Nephron (organoid): ENCODE data around the gene TMSB10.
A peak's percentile ranks its signal among the peaks of the same experiment; 100 is the strongest.

ENCODE experiments used
- H3K27ac Mint-ChIP-seq, 3 experiments: 2 replicates each; pipeline ENCODE4 v1.8.0; 2020; ENCODE audit warnings: mixed read lengths in 3 of 3, mild to moderate bottlenecking in 2 of 3, moderate library complexity in 1 of 3
- H3K27me3 Mint-ChIP-seq: 2 replicates; pipeline ENCODE4 v1.8.0; 2021; ENCODE audit warnings: low read depth, mild to moderate bottlenecking, moderate library complexity, mixed read lengths
- H3K36me3 Mint-ChIP-seq: 2 replicates; pipeline ENCODE4 v1.8.0; 2020; ENCODE audit warnings: low read depth, mixed read lengths
- H3K4me1 Mint-ChIP-seq: 2 replicates; pipeline ENCODE4 v1.8.0; 2020; ENCODE audit warnings: mixed read lengths
- H3K4me3 Mint-ChIP-seq, 3 experiments: 2 replicates each; pipeline ENCODE4 v1.8.0; 2020; ENCODE audit warnings: mild to moderate bottlenecking in 3 of 3, mixed read lengths in 3 of 3, moderate library complexity in 2 of 3
- H3K9me3 Mint-ChIP-seq: 2 replicates; pipeline ENCODE4 v1.8.0; 2020; ENCODE audit warnings: mixed read lengths
- TF ChIP-seq, protein P1 (sequence below), 3 experiments: fragments of 200-600 bp; sonication (generic); IDR thresholded peaks; one replicate each; pipeline ENCODE4 v1.5.0; 2021; ENCODE audit warnings: antibody characterized with exemption in 3 of 3; ENCODE audit not compliant: unreplicated experiment in 3 of 3

The TMSB10 gene

GRCh38 chr2:84918430-84918829, 13.0 kb downstream of the TMSB10 start:
- TF ChIP-seq, protein P1, sequence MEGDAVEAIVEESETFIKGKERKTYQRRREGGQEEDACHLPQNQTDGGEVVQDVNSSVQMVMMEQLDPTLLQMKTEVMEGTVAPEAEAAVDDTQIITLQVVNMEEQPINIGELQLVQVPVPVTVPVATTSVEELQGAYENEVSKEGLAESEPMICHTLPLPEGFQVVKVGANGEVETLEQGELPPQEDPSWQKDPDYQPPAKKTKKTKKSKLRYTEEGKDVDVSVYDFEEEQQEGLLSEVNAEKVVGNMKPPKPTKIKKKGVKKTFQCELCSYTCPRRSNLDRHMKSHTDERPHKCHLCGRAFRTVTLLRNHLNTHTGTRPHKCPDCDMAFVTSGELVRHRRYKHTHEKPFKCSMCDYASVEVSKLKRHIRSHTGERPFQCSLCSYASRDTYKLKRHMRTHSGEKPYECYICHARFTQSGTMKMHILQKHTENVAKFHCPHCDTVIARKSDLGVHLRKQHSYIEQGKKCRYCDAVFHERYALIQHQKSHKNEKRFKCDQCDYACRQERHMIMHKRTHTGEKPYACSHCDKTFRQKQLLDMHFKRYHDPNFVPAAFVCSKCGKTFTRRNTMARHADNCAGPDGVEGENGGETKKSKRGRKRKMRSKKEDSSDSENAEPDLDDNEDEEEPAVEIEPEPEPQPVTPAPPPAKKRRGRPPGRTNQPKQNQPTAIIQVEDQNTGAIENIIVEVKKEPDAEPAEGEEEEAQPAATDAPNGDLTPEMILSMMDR (IDR thresholded peaks at IDR 0.05; ENCODE audit: unreplicated experiment in 3 of 3): no peak
- Mint-ChIP-seq H3K36me3 (no peaks in the 10 kb centered on the region), H3K27ac (no peak overlapping the region), H3K27me3 (no peaks in the 10 kb centered on the region), H3K4me3 (no peak overlapping the region), H3K4me1 (peaks cover 19% of the 10 kb centered on the region), H3K9me3 (no peaks in the 10 kb centered on the region)

- TF ChIP-seq, protein P1 (IDR thresholded peaks at IDR 0.05; ENCODE audit: unreplicated experiment in 3 of 3): no peak
- H3K36me3 Mint-ChIP-seq: no peaks in the 10 kb centered on the region
- no peaks in the 10 kb centered on the region for H3K9me3 Mint-ChIP-seq
- H3K27me3 Mint-ChIP-seq: no peaks in the 10 kb centered on the region
- H3K4me1 Mint-ChIP-seq: peaks cover 24% of the 10 kb centered on the region
- peak overlapping the region in 2 of 3 experiments; percentile 7 to 8 for H3K4me3 Mint-ChIP-seq
- H3K27ac Mint-ChIP-seq: peak overlapping the region; percentile 8 to 80 (median 72)
Observed at GRCh38 chr2:84919885-84920580, 14.6 kb downstream of the TMSB10 start.

DNA sequence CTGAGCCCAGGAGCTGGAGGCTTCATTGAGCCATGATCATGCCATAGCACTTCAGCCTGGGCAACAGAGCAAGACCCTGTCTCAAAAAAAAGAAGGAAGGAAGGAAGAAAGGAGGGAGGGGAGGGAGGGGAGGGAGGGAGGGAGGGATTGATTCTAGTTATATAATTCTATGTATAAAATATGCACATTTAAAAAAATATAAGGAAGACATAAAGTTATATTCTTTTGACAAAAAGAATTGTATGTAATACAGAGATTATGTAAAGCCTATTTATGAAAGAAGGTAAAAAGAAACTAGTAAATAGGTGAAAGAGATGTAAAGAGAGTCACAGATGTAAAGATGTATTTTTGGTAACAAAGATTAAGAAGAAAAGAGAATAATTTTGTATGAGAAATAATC, 17.6 kb downstream of the TMSB10 start:
- H3K36me3 Mint-ChIP-seq: no peaks in the 10 kb centered on the region
- H3K27me3 Mint-ChIP-seq: peaks cover 13% of the 10 kb centered on the region
- H3K27ac Mint-ChIP-seq: no peak overlapping the region
- TF ChIP-seq, protein P1 (IDR thresholded peaks at IDR 0.05; ENCODE audit: unreplicated experiment in 3 of 3): no peak
- H3K4me1 Mint-ChIP-seq: peaks cover 37% of the 10 kb centered on the region
- no peak overlapping the region for H3K4me3 Mint-ChIP-seq
- H3K9me3 Mint-ChIP-seq: no peaks in the 10 kb centered on the region

GRCh38 chr2:84924173-84925106, 19.0 kb downstream of the TMSB10 start:
- Mint-ChIP-seq H3K27me3 (peaks cover 13% of the 10 kb centered on the region), H3K4me3 (no peak overlapping the region), H3K4me1 (peaks cover 34% of the 10 kb centered on the region), H3K36me3 (no peaks in the 10 kb centered on the region), H3K27ac (peak overlapping the region in 2 of 3 experiments; percentile 42 to 52), H3K9me3 (no peaks in the 10 kb centered on the region)
- TF ChIP-seq, protein P1 (IDR thresholded peaks at IDR 0.05; ENCODE audit: unreplicated experiment in 3 of 3): no peak

- H3K9me3 Mint-ChIP-seq: no peaks in the 10 kb centered on the region
Observed at GRCh38 chr2:84925336-84925723, 19.9 kb downstream of the TMSB10 start.

More at GRCh38 chr2:84925336-84925723, 19.9 kb downstream of the TMSB10 start:
- Mint-ChIP-seq H3K27me3 (peaks cover 13% of the 10 kb centered on the region), H3K4me3 (peak overlapping the region in 2 of 3 experiments; percentile 36 to 80), H3K27ac (no peak overlapping the region), H3K4me1 (peaks cover 25% of the 10 kb centered on the region), H3K36me3 (no peaks in the 10 kb centered on the region)
- TF ChIP-seq, protein P1 (IDR thresholded peaks at IDR 0.05; ENCODE audit: unreplicated experiment in 3 of 3): no peak
